ENCODE measurements around the gene COL10A1.

GRCh38 chr6:116175344-116175743, 49.4 kb upstream of the COL10A1 start:
- TF ChIP-seq, protein P1, sequence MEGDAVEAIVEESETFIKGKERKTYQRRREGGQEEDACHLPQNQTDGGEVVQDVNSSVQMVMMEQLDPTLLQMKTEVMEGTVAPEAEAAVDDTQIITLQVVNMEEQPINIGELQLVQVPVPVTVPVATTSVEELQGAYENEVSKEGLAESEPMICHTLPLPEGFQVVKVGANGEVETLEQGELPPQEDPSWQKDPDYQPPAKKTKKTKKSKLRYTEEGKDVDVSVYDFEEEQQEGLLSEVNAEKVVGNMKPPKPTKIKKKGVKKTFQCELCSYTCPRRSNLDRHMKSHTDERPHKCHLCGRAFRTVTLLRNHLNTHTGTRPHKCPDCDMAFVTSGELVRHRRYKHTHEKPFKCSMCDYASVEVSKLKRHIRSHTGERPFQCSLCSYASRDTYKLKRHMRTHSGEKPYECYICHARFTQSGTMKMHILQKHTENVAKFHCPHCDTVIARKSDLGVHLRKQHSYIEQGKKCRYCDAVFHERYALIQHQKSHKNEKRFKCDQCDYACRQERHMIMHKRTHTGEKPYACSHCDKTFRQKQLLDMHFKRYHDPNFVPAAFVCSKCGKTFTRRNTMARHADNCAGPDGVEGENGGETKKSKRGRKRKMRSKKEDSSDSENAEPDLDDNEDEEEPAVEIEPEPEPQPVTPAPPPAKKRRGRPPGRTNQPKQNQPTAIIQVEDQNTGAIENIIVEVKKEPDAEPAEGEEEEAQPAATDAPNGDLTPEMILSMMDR (IDR thresholded peaks at IDR 0.05), result no peak
- TF ChIP-seq EP300 (IDR thresholded peaks at IDR 0.05) (no peak), POLR2A (IDR thresholded peaks at IDR 0.05) (no peak)
